GM19452 (cell line): Measurements from ENCODE around the gene BRIP1.
"Not testable (repeated sequence)": the region's sequence is repeated elsewhere in the genome, so short reads cannot be mapped to it uniquely, and the experiment has no call there.

ENCODE experiments used
- ATAC-seq: cut with Tn5 transposase; IDR thresholded peaks from one replicate; pipeline ENCODE4 v1.9.1; 2021; ENCODE audit not compliant: unreplicated experiment

BRIP1 gene

GRCh38 chr17:61670691-61671090, 192.6 kb downstream of the BRIP1 start:
- no peak for ATAC-seq

- ATAC-seq: no peak
These were observed 193.8 kb downstream of the BRIP1 start for GRCh38 chr17:61669522-61669921.

GRCh38 chr17:61668486-61668885, 194.8 kb downstream of the BRIP1 start:
- ATAC-seq: no peak

- not testable (repeated sequence) for ATAC-seq
These were observed 196.8 kb downstream of the BRIP1 start for GRCh38 chr17:61666406-61667088.

GRCh38 chr17:61663310-61663709, 200.0 kb downstream of the BRIP1 start:
- ATAC-seq: no peak

GRCh38 chr17:61662741-61663140, 200.6 kb downstream of the BRIP1 start:
- no peak for ATAC-seq

GRCh38 chr17:61662186-61662585, 201.1 kb downstream of the BRIP1 start:
- no peak for ATAC-seq

GRCh38 chr17:61660746-61661485, 202.4 kb downstream of the BRIP1 start:
- no peak for ATAC-seq

GRCh38 chr17:61659437-61659836, 203.9 kb downstream of the BRIP1 start:
- ATAC-seq: no peak

GRCh38 chr17:61658183-61658582, 205.1 kb downstream of the BRIP1 start:
- no peak for ATAC-seq

GRCh38 chr17:61657338-61657737, 206.0 kb downstream of the BRIP1 start:
- no peak for ATAC-seq

- ATAC-seq: no peak
These were observed 206.6 kb downstream of the BRIP1 start for GRCh38 chr17:61656721-61657217.

- no peak for ATAC-seq
These were observed 212.6 kb downstream of the BRIP1 start for GRCh38 chr17:61650749-61651148.

- no peak for ATAC-seq
These were observed 214.7 kb downstream of the BRIP1 start for GRCh38 chr17:61648587-61648986.

- ATAC-seq: no peak
These were observed 216.3 kb downstream of the BRIP1 start for GRCh38 chr17:61647047-61647446.

- ATAC-seq: no peak
These were observed 216.8 kb downstream of the BRIP1 start for GRCh38 chr17:61646482-61646881.

- ATAC-seq: no peak
These were observed 217.4 kb downstream of the BRIP1 start for GRCh38 chr17:61645920-61646319.

GRCh38 chr17:61644800-61645774, 218.2 kb downstream of the BRIP1 start:
- no peak for ATAC-seq

- ATAC-seq: no peak
These were observed 220.6 kb downstream of the BRIP1 start for GRCh38 chr17:61642768-61643167.

- ATAC-seq: no peak
These were observed 221.6 kb downstream of the BRIP1 start for GRCh38 chr17:61641715-61642114.

- no peak for ATAC-seq
These were observed 222.2 kb downstream of the BRIP1 start for GRCh38 chr17:61641084-61641483.
